Astrocyte (in vitro differentiated cells and primary cell): ENCODE measurements around the gene CHFR.

ENCODE experiments used
- EZH2 ChIP-seq: IDR thresholded peaks from 2 replicates; pipeline ENCODE4 v1.6.1; 2012; ENCODE audit warnings: mild to moderate bottlenecking, low read length, inconsistent platforms; ENCODE audit not compliant: insufficient read depth
- TF ChIP-seq, protein P1 (sequence below): IDR thresholded peaks from 2 replicates; pipeline ENCODE4 v1.5.1; 2011; ENCODE audit warnings: low read depth, mild to moderate bottlenecking, inconsistent platforms, low read length, moderate library complexity; ENCODE audit not compliant: insufficient read depth

DNA sequence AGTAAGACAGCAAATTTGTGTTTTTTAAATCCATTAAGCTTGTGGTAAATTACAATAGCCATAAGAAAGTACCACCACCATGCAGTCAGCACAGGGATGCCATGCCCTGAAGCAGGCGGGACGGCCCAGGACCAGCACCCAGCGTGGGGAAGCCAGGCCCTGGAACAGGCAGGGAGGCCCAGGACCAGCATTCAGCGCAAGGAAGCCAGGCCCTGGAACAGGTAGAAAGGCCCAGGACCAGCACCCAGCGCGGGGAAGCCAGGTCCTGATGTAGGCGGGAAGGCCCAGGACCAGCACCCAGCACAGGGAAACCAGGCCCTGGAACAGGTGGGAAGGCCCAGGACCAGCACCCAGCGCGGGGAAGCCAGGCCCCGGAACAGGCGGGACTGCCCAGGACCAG is 13.2 kb downstream of the CHFR start:
- TF ChIP-seq, protein P1, sequence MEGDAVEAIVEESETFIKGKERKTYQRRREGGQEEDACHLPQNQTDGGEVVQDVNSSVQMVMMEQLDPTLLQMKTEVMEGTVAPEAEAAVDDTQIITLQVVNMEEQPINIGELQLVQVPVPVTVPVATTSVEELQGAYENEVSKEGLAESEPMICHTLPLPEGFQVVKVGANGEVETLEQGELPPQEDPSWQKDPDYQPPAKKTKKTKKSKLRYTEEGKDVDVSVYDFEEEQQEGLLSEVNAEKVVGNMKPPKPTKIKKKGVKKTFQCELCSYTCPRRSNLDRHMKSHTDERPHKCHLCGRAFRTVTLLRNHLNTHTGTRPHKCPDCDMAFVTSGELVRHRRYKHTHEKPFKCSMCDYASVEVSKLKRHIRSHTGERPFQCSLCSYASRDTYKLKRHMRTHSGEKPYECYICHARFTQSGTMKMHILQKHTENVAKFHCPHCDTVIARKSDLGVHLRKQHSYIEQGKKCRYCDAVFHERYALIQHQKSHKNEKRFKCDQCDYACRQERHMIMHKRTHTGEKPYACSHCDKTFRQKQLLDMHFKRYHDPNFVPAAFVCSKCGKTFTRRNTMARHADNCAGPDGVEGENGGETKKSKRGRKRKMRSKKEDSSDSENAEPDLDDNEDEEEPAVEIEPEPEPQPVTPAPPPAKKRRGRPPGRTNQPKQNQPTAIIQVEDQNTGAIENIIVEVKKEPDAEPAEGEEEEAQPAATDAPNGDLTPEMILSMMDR: no peak
- TF ChIP-seq EZH2: no peak
